ENCODE measurements around the gene GDPD5. TPM values are rescaled to one million over a fixed set of nuclear protein-coding genes. Genes with fewer than 3 reads are reported as not detected.

The GDPD5 gene, protein sequence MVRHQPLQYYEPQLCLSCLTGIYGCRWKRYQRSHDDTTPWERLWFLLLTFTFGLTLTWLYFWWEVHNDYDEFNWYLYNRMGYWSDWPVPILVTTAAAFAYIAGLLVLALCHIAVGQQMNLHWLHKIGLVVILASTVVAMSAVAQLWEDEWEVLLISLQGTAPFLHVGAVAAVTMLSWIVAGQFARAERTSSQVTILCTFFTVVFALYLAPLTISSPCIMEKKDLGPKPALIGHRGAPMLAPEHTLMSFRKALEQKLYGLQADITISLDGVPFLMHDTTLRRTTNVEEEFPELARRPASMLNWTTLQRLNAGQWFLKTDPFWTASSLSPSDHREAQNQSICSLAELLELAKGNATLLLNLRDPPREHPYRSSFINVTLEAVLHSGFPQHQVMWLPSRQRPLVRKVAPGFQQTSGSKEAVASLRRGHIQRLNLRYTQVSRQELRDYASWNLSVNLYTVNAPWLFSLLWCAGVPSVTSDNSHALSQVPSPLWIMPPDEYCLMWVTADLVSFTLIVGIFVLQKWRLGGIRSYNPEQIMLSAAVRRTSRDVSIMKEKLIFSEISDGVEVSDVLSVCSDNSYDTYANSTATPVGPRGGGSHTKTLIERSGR
- total RNA-seq = 36.4 and 49.7 TPM in 2 replicates

DNA sequence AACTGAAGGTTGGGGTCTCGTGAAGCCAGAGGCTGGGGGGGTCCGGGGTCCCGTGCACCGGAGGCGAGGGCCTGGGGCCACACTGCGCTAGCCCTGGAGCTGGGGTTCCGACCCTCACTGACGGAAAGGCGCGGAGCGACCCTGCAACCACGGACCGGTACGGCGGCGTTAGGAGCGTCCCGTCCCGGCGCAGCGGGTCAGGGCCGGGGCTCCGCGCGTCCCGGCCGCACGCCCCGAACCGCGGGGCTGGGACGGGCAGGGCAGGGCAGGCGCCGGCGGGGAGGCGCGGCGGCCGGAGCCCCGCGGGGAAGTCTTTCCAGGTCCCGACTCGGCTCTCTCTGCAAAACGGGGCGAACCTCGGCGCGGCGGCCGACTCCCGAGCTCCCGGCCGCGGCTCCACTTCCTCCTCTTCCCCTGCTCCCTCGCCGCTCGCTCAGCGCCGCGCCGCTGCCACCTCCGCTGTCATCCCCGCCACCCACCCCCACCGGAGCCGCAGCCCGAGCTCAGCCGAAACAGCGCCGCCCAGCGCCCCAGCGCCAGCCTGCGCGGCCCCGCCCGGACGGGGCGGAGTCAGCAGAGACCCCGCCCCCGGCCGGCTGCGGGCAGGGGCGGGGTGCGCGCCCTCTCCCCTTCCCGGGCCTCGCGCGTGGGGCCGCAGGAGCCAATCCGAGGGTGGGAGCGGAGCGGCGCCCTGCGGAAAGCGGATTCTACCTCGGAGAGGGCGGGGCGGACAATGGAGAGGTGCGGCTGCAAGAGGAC is at the start of gene GDPD5:
TSS of gene GDPD5 (minus strand) at position 509 of the 759 bp plus-strand sequence. CDS start 48,206 bp downstream, outside the sequence.

DNA sequence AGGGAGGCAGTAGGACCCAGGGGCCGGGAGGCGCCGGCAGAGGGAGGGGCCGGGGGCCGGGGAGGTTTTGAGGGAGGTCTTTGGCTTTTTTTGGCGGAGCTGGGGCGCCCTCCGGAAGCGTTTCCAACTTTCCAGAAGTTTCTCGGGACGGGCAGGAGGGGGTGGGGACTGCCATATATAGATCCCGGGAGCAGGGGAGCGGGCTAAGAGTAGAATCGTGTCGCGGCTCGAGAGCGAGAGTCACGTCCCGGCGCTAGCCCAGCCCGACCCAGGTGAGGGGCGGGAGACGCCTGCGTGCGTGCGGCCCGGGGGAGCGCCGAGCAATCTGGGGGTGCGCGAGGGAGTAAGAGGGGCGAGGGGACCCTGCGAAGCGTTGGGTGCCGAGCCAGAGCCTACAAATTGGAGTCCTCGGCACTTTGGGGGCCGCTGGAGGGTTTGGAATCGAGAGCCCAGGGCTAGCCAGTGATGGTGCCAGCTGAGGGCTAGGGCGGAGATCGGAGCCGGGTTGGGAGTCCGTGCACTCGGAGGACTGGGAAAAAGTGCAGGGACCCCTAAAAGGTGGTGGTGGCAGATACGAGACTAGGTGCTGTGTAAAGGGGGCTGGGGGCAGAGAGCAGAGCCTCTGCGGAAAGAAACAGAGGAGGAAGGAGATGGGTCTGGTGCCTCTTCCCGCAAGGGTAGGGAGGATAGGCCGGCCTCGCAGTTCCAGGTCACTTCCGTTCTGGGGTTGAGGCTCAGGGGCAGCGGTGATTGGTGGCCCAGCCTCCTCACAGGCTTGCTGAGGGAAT is 36.5 kb upstream of the GDPD5 start, which contains the start of gene SERPINH1:
TSS of gene SERPINH1 (plus strand) at position 206 of the 788 bp plus-strand sequence. CDS start 4,097 bp downstream, outside the sequence.

DNA sequence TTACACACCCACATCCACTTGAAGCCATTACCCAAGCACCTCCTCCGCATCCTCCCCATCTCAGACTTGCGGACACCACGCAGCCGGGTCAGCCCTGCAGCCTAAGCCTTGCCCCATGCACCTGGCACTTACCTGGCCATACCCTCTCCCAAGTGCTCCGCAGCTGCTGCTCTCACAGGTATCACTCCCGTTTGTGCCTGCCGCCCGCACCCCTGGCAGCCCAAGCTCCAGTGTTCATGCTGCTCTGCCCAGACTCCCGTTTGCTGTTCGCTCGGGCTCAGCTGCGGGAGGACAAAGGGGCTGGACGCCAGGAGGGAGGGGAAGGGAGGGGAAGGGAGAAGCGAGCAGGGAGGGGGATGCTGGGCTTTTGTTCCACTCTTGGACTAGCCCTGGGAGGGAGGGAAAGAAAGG is 92.8 kb downstream of the GDPD5 start, which contains the start of gene KLHL35:
TSS of gene KLHL35 (minus strand) at position 293 of the 411 bp plus-strand sequence. CDS start 2,574 bp downstream, outside the sequence.

DNA sequence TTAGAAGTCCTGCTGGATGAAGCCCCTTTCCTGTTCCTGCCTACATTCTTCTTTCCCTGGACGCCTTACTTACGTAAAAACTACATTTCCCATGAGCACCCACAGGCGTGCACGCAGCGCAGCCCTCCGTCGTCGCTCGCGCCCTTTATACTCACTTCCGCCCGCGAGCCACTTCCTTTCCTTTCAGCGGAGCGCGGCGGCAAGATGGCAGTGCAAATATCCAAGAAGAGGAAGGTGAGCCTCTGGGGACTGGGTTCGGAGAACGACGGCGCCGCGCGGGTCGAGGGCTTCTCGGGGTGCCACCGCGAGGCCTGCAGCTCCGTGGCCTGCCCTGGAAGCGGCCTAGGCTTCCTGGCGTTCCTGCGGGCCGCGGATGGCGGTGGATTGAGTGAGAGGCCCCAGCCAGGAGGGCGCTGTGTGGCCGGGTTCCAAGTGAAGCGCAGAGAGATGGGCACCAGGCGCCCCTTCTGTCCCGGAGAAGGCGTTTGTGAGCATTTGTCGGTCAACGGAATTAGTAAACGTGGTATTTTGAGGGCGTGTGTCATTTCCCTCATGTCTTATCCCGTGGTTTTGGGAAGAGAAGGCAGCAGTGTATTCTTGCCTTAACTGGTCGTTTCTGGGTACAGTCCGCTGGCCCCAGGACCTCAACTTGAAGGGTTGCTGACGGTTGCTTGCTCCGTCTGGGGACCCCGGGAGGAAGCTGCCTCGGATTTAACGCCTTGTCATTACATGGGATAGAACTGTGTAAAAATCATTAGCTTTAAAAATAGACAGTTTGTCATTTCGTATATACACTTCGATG is 126.2 kb downstream of the GDPD5 start, which contains the start of gene RPS3:
TSS of gene RPS3 (plus strand) at position 175 of the 802 bp plus-strand sequence. CDS start at position 205, 30 bp downstream.

Small RNA genes lying within 50 kb of the gene (small RNA-seq; reads per million reads assigned to genes)
- not detected for gene SNORD15A
- 6,142 reads per million, percentile 100 among the genes with 10 or more reads in this experiment for gene SNORD15B

Other genes with a start within 250 kb of the GDPD5 start
- 100 and 189 TPM in 2 replicates for gene ARRB1, start 174.3 kb downstream of the GDPD5 start, total RNA-seq
- 2,995 and 3,562 TPM in 2 replicates for gene RPS3, start 126.4 kb downstream of the GDPD5 start, total RNA-seq
- 1.0 and 2.1 TPM in 2 replicates for gene KLHL35, start 92.7 kb downstream of the GDPD5 start, total RNA-seq
- 431 and 443 TPM in 2 replicates for gene SERPINH1, start 36.3 kb upstream of the GDPD5 start, total RNA-seq
- gene MAP6, start 143.1 kb upstream of the GDPD5 start, total RNA-seq = 0.27 and 0.36 TPM in 2 replicates
- not detected in 2 replicates for gene MOGAT2, start 191.9 kb upstream of the GDPD5 start, total RNA-seq
- gene DGAT2, start 242.8 kb upstream of the GDPD5 start, total RNA-seq = 1.9 and 2.1 TPM in 2 replicates